ENCODE measurements around the gene PTPRU. TPM values are rescaled to one million over a fixed set of nuclear protein-coding genes. Genes with fewer than 3 reads are reported as not detected.
A peak's percentile ranks its signal among the peaks of the same experiment; 100 is the strongest.

Gene PTPRU
- total RNA-seq, 1 experiment from 2014 or later, result 41.4 TPM

GRCh38 chr1:29286194-29286767, 50.0 kb downstream of the PTPRU start:
- H3K36me3 Mint-ChIP-seq (ENCODE audit: insufficient read depth, unreplicated experiment), result peaks cover 8% of the 10 kb centered on the region
- POLR2A ChIA-PET, result no interaction called here

GRCh38 chr1:29289493-29289892, 53.2 kb downstream of the PTPRU start:
- Histone ChIP-seq H3K27me3 (replicated peaks; ENCODE audit: control insufficient read depth, insufficient read depth, low read length) (no peaks in the 10 kb centered on the region), H3K4me1 (no peaks in the 10 kb centered on the region), H3K9me3 (no peaks in the 10 kb centered on the region), H3K36me3 (ENCODE audit: control insufficient read depth, insufficient read depth, low read length) (no peaks in the 10 kb centered on the region; the same call in 1 of the 2 replicates), H3K4me3 (ENCODE audit: low read depth, low read length) (no peak overlapping the region)
- POLR2A ChIA-PET, result no interaction called here
- Mint-ChIP-seq H3K36me3 (ENCODE audit: insufficient read depth, unreplicated experiment) (peaks cover 8% of the 10 kb centered on the region), H3K4me3 (ENCODE audit: unreplicated experiment) (no peak overlapping the region), H3K4me1 (ENCODE audit: low read depth, unreplicated experiment) (no peaks in the 10 kb centered on the region), H3K9me3 (ENCODE audit: unreplicated experiment) (no peaks in the 10 kb centered on the region), H3K27me3 (ENCODE audit: insufficient read depth, unreplicated experiment) (no peaks in the 10 kb centered on the region), H3K27ac (ENCODE audit: unreplicated experiment) (peak overlapping the region; percentile 30)
- no peak for TF ChIP-seq CTCF (IDR thresholded peaks at IDR 0.05; ENCODE audit: insufficient read depth in 1 of 2, low read depth in 1 of 2, low read length in 1 of 2, severe bottlenecking in 1 of 2, unreplicated experiment in 1 of 2)
- DNase-seq, result no peak
- BruUV-seq (replicated peaks), result no TSS peak
- intact Hi-C loops (cut with micrococcal nuclease; ENCODE audit: unreplicated experiment), result no loop called here
- CTCF ChIA-PET, result no interaction called here

More at GRCh38 chr1:29286194-29286767, 50.0 kb downstream of the PTPRU start:
- Histone ChIP-seq H3K4me1 (peaks cover 4% of the 10 kb centered on the region), H3K27me3 (replicated peaks; ENCODE audit: control insufficient read depth, insufficient read depth, low read length) (no peaks in the 10 kb centered on the region), H3K4me3 (ENCODE audit: low read depth, low read length) (no peak overlapping the region), H3K9me3 (no peaks in the 10 kb centered on the region), H3K36me3 (ENCODE audit: control insufficient read depth, insufficient read depth, low read length) (no peaks in the 10 kb centered on the region; the same call in 1 of the 2 replicates)
- Mint-ChIP-seq H3K4me1 (ENCODE audit: low read depth, unreplicated experiment) (no peaks in the 10 kb centered on the region), H3K9me3 (ENCODE audit: unreplicated experiment) (no peaks in the 10 kb centered on the region), H3K27ac (ENCODE audit: unreplicated experiment) (no peak overlapping the region), H3K4me3 (ENCODE audit: unreplicated experiment) (no peak overlapping the region), H3K27me3 (ENCODE audit: insufficient read depth, unreplicated experiment) (no peaks in the 10 kb centered on the region)
- TF ChIP-seq CTCF (IDR thresholded peaks at IDR 0.05; ENCODE audit: insufficient read depth in 1 of 2, low read depth in 1 of 2, low read length in 1 of 2, severe bottlenecking in 1 of 2, unreplicated experiment in 1 of 2), result no peak
- CTCF ChIA-PET, result no interaction called here
- intact Hi-C loops (cut with micrococcal nuclease; ENCODE audit: unreplicated experiment), result no loop called here
- no TSS peak for BruUV-seq (replicated peaks)
- no peak for DNase-seq

- no peaks in the 10 kb centered on the region for H3K4me1 ChIP-seq
- no peak for TF ChIP-seq CTCF (IDR thresholded peaks at IDR 0.05; ENCODE audit: insufficient read depth in 1 of 2, low read depth in 1 of 2, low read length in 1 of 2, severe bottlenecking in 1 of 2, unreplicated experiment in 1 of 2)
- CTCF ChIA-PET, result no interaction called here
- H3K36me3 ChIP-seq (ENCODE audit: control insufficient read depth, insufficient read depth, low read length), result no peaks in the 10 kb centered on the region; the same call in 1 of the 2 replicates
- POLR2A ChIA-PET, result no interaction called here
- H3K36me3 Mint-ChIP-seq (ENCODE audit: insufficient read depth, unreplicated experiment), result peaks cover 8% of the 10 kb centered on the region
- BruUV-seq (replicated peaks), result no TSS peak
- no peaks in the 10 kb centered on the region for H3K9me3 Mint-ChIP-seq (ENCODE audit: unreplicated experiment)
- H3K27me3 Mint-ChIP-seq (ENCODE audit: insufficient read depth, unreplicated experiment), result no peaks in the 10 kb centered on the region
- no peak for DNase-seq
- no peaks in the 10 kb centered on the region for H3K27me3 ChIP-seq (replicated peaks; ENCODE audit: control insufficient read depth, insufficient read depth, low read length)
- no peak overlapping the region for H3K4me3 ChIP-seq (ENCODE audit: low read depth, low read length)
- intact Hi-C loops (cut with micrococcal nuclease; ENCODE audit: unreplicated experiment), result no loop called here
- H3K27ac Mint-ChIP-seq (ENCODE audit: unreplicated experiment), result no peak overlapping the region
- H3K9me3 ChIP-seq, result no peaks in the 10 kb centered on the region
- no peaks in the 10 kb centered on the region for H3K4me1 Mint-ChIP-seq (ENCODE audit: low read depth, unreplicated experiment)
- H3K4me3 Mint-ChIP-seq (ENCODE audit: unreplicated experiment), result no peak overlapping the region
Measured at GRCh38 chr1:29290414-29290985, 54.2 kb downstream of the PTPRU start.
